ENCODE data around the gene WDR3. TPM values are rescaled to one million over a fixed set of nuclear protein-coding genes. Genes with fewer than 3 reads are reported as not detected.

The WDR3 gene
- total RNA-seq: 41.6 and 45.3 TPM in 2 replicates
- long read RNA-seq, full-length matches to known transcripts: 80 of 161 reads
- long read RNA-seq, partial matches to known transcripts: 49 of 161 reads
- long read RNA-seq, other reads (novel, unspliced or antisense): 32 of 161 reads

GRCh38 chr1:117929343-117930172, at the start of gene WDR3, which contains the start of gene GDAP2:
TSS of gene WDR3 (plus strand) at chr1:117929739. CDS start at chr1:117933320, 3,581 bp downstream.
TSS of gene GDAP2 (minus strand) at chr1:117929621. CDS start at chr1:117920357, 9,264 bp downstream.
- Mint-ChIP-seq H3K36me3 (ENCODE audit: low read depth) (peaks cover 4% of the 10 kb centered on the region), H3K9me3 (no peaks in the 10 kb centered on the region), H3K4me1 (peaks cover 45% of the 10 kb centered on the region), H3K27me3 (ENCODE audit: low read depth) (no peaks in the 10 kb centered on the region), H3K4me3 (peak within 1 kb of the TSS; percentile 100), H3K27ac (ENCODE audit: unreplicated experiment) (peak within 1 kb of the TSS; percentile 97)
- peak; percentile 87 for DNase-seq (ENCODE audit: low read depth, low spot score)
- no peak for TF ChIP-seq CTCF (conservative IDR thresholded peaks at IDR 0.05)

GRCh38 chr1:117883616-117884015, 45.9 kb upstream of the WDR3 start:
- Mint-ChIP-seq H3K36me3 (ENCODE audit: low read depth) (peaks cover 7% of the 10 kb centered on the region), H3K27me3 (ENCODE audit: low read depth) (no peaks in the 10 kb centered on the region), H3K27ac (ENCODE audit: unreplicated experiment) (no peak overlapping the region), H3K9me3 (no peaks in the 10 kb centered on the region), H3K4me3 (no peak overlapping the region), H3K4me1 (no peaks in the 10 kb centered on the region)
- no peak for TF ChIP-seq CTCF (conservative IDR thresholded peaks at IDR 0.05)
- DNase-seq (ENCODE audit: low read depth, low spot score): no peak

GRCh38 chr1:117886101-117886795, 43.3 kb upstream of the WDR3 start:
- Mint-ChIP-seq H3K4me1 (no peaks in the 10 kb centered on the region), H3K27ac (ENCODE audit: unreplicated experiment) (no peak overlapping the region), H3K27me3 (ENCODE audit: low read depth) (no peaks in the 10 kb centered on the region), H3K36me3 (ENCODE audit: low read depth) (peaks cover 3% of the 10 kb centered on the region), H3K4me3 (no peak overlapping the region), H3K9me3 (no peaks in the 10 kb centered on the region)
- TF ChIP-seq CTCF (conservative IDR thresholded peaks at IDR 0.05): no peak
- no peak for DNase-seq (ENCODE audit: low read depth, low spot score)

GRCh38 chr1:117890452-117890851, 39.1 kb upstream of the WDR3 start:
- H3K4me1 Mint-ChIP-seq: no peaks in the 10 kb centered on the region
- DNase-seq (ENCODE audit: low read depth, low spot score): no peak
- H3K9me3 Mint-ChIP-seq: no peaks in the 10 kb centered on the region
- no peaks in the 10 kb centered on the region for H3K27me3 Mint-ChIP-seq (ENCODE audit: low read depth)
- H3K36me3 Mint-ChIP-seq (ENCODE audit: low read depth): peaks cover 5% of the 10 kb centered on the region
- H3K4me3 Mint-ChIP-seq: no peak overlapping the region
- H3K27ac Mint-ChIP-seq (ENCODE audit: unreplicated experiment): no peak overlapping the region
- TF ChIP-seq CTCF (conservative IDR thresholded peaks at IDR 0.05): no peak

- TF ChIP-seq CTCF (conservative IDR thresholded peaks at IDR 0.05): no peak
- Mint-ChIP-seq H3K9me3 (no peaks in the 10 kb centered on the region), H3K36me3 (ENCODE audit: low read depth) (peaks cover 5% of the 10 kb centered on the region), H3K27me3 (ENCODE audit: low read depth) (no peaks in the 10 kb centered on the region), H3K4me1 (no peaks in the 10 kb centered on the region), H3K27ac (ENCODE audit: unreplicated experiment) (no peak overlapping the region), H3K4me3 (no peak overlapping the region)
- no peak for DNase-seq (ENCODE audit: low read depth, low spot score)
Measured at GRCh38 chr1:117892512-117892911, 37.0 kb upstream of the WDR3 start.

Data from neural crest cell (in vitro differentiated cells).